Myocyte (in vitro differentiated cells): ENCODE data around the gene ARHGEF26. TPM values are rescaled to one million over a fixed set of nuclear protein-coding genes. Genes with fewer than 3 reads are reported as not detected.

Experiments
- DNase-seq: peaks from one replicate; pipeline ENCODE4 v3.0.0-alpha.2; 2012; ENCODE audit warnings: low read depth
- total RNA-seq: library from RNA; depleted of rRNA; stranded (reverse); fragments of >200 nt; gene quantifications from 2 replicates; pipeline ENCODE4 v1.2.3, GENCODE V29; 2014

The ARHGEF26 gene
- total RNA-seq, 1 donor from 2014 or later: 0.40 TPM

GRCh38 chr3:154148541-154148940 is 27.4 kb downstream of the ARHGEF26 start:
- no peak for DNase-seq

- DNase-seq: no peak
Measured at GRCh38 chr3:154149286-154149685, 28.1 kb downstream of the ARHGEF26 start.

- DNase-seq: no peak
Measured at GRCh38 chr3:154151969-154152368, 30.8 kb downstream of the ARHGEF26 start.

- DNase-seq: no peak
Measured at GRCh38 chr3:154152741-154153140, 31.6 kb downstream of the ARHGEF26 start.

- no peak for DNase-seq
Measured at GRCh38 chr3:154156530-154156929, 35.3 kb downstream of the ARHGEF26 start.

- DNase-seq: no peak
Measured at GRCh38 chr3:154161806-154162205, 40.6 kb downstream of the ARHGEF26 start.

GRCh38 chr3:154164387-154164786 is 43.2 kb downstream of the ARHGEF26 start:
- no peak for DNase-seq

- no peak for DNase-seq
Measured at GRCh38 chr3:154168998-154169795, 48.0 kb downstream of the ARHGEF26 start.

GRCh38 chr3:154169796-154170110 is 48.6 kb downstream of the ARHGEF26 start:
- no peak for DNase-seq

GRCh38 chr3:154170300-154170699 is 49.1 kb downstream of the ARHGEF26 start:
- no peak for DNase-seq

- no peak for DNase-seq
Measured at GRCh38 chr3:154175041-154175440, 53.9 kb downstream of the ARHGEF26 start.

GRCh38 chr3:154176036-154176435 is 54.8 kb downstream of the ARHGEF26 start:
- DNase-seq: no peak

GRCh38 chr3:154177406-154177805 is 56.2 kb downstream of the ARHGEF26 start:
- no peak for DNase-seq

GRCh38 chr3:154178172-154178571 is 57.0 kb downstream of the ARHGEF26 start:
- DNase-seq: no peak

- no peak for DNase-seq
Measured at GRCh38 chr3:154180836-154181691, 59.9 kb downstream of the ARHGEF26 start.

- peak; percentile 31 for DNase-seq
Measured at GRCh38 chr3:154182322-154182922, 61.2 kb downstream of the ARHGEF26 start.

- no peak for DNase-seq
Measured at GRCh38 chr3:154182975-154183374, 61.8 kb downstream of the ARHGEF26 start.

- DNase-seq: no peak
Measured at GRCh38 chr3:154184582-154184981, 63.4 kb downstream of the ARHGEF26 start.

- no peak for DNase-seq
Measured at GRCh38 chr3:154188437-154188836, 67.2 kb downstream of the ARHGEF26 start.

- DNase-seq: no peak
Measured at GRCh38 chr3:154188846-154189245, 67.7 kb downstream of the ARHGEF26 start.

- no peak for DNase-seq
Measured at GRCh38 chr3:154191520-154191919, 70.3 kb downstream of the ARHGEF26 start.

GRCh38 chr3:154192225-154192624 is 71.0 kb downstream of the ARHGEF26 start:
- no peak for DNase-seq
